Measurements from ENCODE around the gene TIMM29. TPM values are rescaled to one million over a fixed set of nuclear protein-coding genes. Genes with fewer than 3 reads are reported as not detected.
A peak's percentile ranks its signal among the peaks of the same experiment; 100 is the strongest.

TIMM29 gene
- total and polyA plus RNA-seq, 8 donors, result 7.8 to 11.6 (median 10.1) TPM

DNA sequence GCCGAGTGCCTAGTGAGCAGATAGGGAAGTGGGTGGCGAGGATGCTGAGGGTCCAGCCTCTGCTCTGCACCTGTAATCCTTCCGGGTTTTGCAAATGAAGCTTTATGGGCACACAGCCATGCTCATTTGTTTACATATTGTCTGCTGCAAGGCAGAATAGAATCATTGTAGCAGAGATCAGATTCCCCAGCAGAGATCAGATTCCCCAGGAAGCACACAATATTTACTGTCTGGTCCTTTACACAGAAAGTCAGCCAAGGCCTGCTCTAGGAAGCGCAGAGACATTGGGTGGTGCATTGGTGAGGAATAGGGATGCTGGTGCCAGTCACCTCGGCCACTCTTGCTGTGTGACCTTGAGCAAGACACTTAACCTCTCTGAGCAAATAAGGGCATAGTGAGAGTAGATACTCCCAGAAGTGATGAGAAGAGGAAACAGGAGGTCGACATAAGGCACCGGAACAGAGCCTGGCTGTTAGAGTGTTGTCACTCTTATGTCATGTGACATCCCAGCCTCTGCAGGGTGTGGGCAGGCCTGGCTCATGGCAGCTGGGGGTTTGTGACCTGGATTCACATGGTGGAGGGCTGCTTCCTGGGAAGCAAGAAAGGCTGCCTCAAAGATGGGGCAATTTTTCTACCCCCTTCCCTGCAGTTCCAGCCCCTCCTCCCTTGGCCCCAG, 31.6 kb upstream of the TIMM29 start:
- Histone ChIP-seq H3K27me3 (no peaks in the 10 kb centered on the region), H3K36me3 (no peaks in the 10 kb centered on the region), H3K27ac (peak overlapping the region in 1 of 4 donors; percentile 27), H3K4me3 (no peak overlapping the region), H3K4me1 (peaks cover 0 to 24% (median 7%) of the 10 kb centered on the region in 3 donors), H3K9me3 (no peaks in the 10 kb centered on the region)
- intact Hi-C loops (cut with DNase I), result no loop called here
- DNase-seq (no peak), ATAC-seq (peak in 1 of 4 donors; percentile 4), FAIRE-seq (no peak)
- TF ChIP-seq, protein P1, sequence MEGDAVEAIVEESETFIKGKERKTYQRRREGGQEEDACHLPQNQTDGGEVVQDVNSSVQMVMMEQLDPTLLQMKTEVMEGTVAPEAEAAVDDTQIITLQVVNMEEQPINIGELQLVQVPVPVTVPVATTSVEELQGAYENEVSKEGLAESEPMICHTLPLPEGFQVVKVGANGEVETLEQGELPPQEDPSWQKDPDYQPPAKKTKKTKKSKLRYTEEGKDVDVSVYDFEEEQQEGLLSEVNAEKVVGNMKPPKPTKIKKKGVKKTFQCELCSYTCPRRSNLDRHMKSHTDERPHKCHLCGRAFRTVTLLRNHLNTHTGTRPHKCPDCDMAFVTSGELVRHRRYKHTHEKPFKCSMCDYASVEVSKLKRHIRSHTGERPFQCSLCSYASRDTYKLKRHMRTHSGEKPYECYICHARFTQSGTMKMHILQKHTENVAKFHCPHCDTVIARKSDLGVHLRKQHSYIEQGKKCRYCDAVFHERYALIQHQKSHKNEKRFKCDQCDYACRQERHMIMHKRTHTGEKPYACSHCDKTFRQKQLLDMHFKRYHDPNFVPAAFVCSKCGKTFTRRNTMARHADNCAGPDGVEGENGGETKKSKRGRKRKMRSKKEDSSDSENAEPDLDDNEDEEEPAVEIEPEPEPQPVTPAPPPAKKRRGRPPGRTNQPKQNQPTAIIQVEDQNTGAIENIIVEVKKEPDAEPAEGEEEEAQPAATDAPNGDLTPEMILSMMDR (IDR thresholded peaks at IDR 0.05), result no peak
- 44 to 50% methylated on average over 7 of the region's 7 CpGs for WGBS, 2 donors

GRCh38 chr19:10898633-10899032, 30.0 kb upstream of the TIMM29 start:
- peak overlapping the region; percentile 78 to 85 (median 82) for H3K27ac ChIP-seq
- no peak for DNase-seq
- H3K4me1 ChIP-seq, result peaks cover 0 to 24% (median 7%) of the 10 kb centered on the region in 3 donors
- whole genome bisulfite sequencing, 2 donors, result 59 to 81% methylated on average over 8 to 10 of the region's 10 CpGs
- TF ChIP-seq, protein P1 (IDR thresholded peaks at IDR 0.05), result no peak
- FAIRE-seq, result no peak
- intact Hi-C loops (cut with DNase I), result no loop called here
- no peaks in the 10 kb centered on the region for H3K36me3 ChIP-seq
- no peaks in the 10 kb centered on the region for H3K27me3 ChIP-seq
- ATAC-seq, result peak in 3 of 4 donors; percentile 2 to 6 (median 3)
- H3K9me3 ChIP-seq, result no peaks in the 10 kb centered on the region
- no peak overlapping the region for H3K4me3 ChIP-seq

GRCh38 chr19:10899151-10899653, 29.4 kb upstream of the TIMM29 start:
- ATAC-seq (peak; percentile 92 to 93 (median 93)), FAIRE-seq (no peak), DNase-seq (peak; percentile 78 to 95 (median 87))
- Histone ChIP-seq H3K4me3 (no peak overlapping the region), H3K27me3 (no peaks in the 10 kb centered on the region), H3K36me3 (no peaks in the 10 kb centered on the region), H3K27ac (peak overlapping the region; percentile 78 to 85 (median 82)), H3K4me1 (peaks cover 0 to 24% (median 7%) of the 10 kb centered on the region in 3 donors), H3K9me3 (no peaks in the 10 kb centered on the region)
- TF ChIP-seq, protein P1 (IDR thresholded peaks at IDR 0.05), result no peak
- 8 to 16% methylated on average over 10 of the region's 10 CpGs for WGBS, 2 donors
- intact Hi-C loops (cut with DNase I), result no loop called here

DNA sequence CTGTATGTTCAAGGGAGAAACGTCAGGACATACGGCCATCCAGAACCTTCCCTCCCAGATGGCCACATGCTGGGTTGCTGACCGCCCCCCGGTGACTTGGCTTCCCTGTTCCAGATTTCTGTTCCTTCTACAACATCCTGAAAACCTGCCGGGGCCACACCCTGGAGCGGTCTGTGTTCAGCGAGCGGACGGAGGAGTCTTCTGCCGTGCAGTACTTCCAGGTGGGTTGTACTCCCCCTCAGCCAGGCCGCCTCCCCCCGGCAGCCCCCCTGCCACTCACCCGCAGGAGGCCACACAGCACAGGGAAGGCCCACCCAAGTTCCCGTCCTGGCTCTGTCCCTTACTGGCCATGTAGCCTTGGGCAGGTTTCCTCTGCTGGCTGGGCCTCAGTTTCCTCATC, 20.7 kb upstream of the TIMM29 start:
- 90 to 93% methylated on average over 14 of the region's 14 CpGs for WGBS, 2 donors
- Histone ChIP-seq H3K4me1 (no peaks in the 10 kb centered on the region), H3K9me3 (no peaks in the 10 kb centered on the region), H3K4me3 (no peak overlapping the region), H3K27me3 (no peaks in the 10 kb centered on the region), H3K27ac (no peak overlapping the region), H3K36me3 (peaks cover 0 to 33% (median 3%) of the 10 kb centered on the region in 3 donors)
- intact Hi-C loops (cut with DNase I), result no loop called here
- TF ChIP-seq, protein P1 (IDR thresholded peaks at IDR 0.05), result no peak
- DNase-seq (no peak), FAIRE-seq (no peak), ATAC-seq (no peak)

GRCh38 chr19:10908380-10908960, 20.1 kb upstream of the TIMM29 start:
- FAIRE-seq (no peak), ATAC-seq (no peak), DNase-seq (no peak)
- Histone ChIP-seq H3K27ac (no peak overlapping the region), H3K27me3 (no peaks in the 10 kb centered on the region), H3K9me3 (no peaks in the 10 kb centered on the region), H3K4me1 (no peaks in the 10 kb centered on the region), H3K4me3 (no peak overlapping the region), H3K36me3 (peaks cover 0 to 33% (median 3%) of the 10 kb centered on the region in 3 donors)
- WGBS, 2 donors, result 93 to 95% methylated on average over 17 of the region's 17 CpGs
- intact Hi-C loops (cut with DNase I), result no loop called here
- TF ChIP-seq, protein P1 (IDR thresholded peaks at IDR 0.05), result no peak

Data from pancreas (tissue), 10 donors.